Spleen (tissue), 7 donors: ENCODE measurements around the gene IL32.

Experiments
- POLR2A ChIP-seq, 3 donors: fragments of 450-650 bp; IDR thresholded peaks; one replicate each; pipeline ENCODE4 v1.5.1; 2017; ENCODE audit warnings: antibody characterized with exemption in 3 of 3, mild to moderate bottlenecking in 1 of 3
- POLR2AphosphoS5 ChIP-seq, 3 donors: sonication (generic); formaldehyde crosslinking; IDR thresholded peaks; one replicate each; pipeline ENCODE4 v1.5.1; 2017; ENCODE audit warnings: antibody characterized with exemption in 3 of 3
- TF ChIP-seq, protein P1 (sequence below), 11 experiments: fragments of 200-600 bp in 7 of 11; fragments of 450-650 bp in 4 of 11; sonication (generic) in 4 of 11; IDR thresholded peaks in 8 of 11; conservative IDR thresholded peaks in 3 of 11; 1 replicate in 7 of 11; 2 replicates in 4 of 11; pipeline versions ENCODE4 v1.4.0 to v1.8.0; 2016 to 2021; ENCODE audit warnings: antibody characterized with exemption in 11 of 11, inconsistent platforms in 4 of 11, mild to moderate bottlenecking in 1 of 11
- donor health status: DM: no; HTN: no; CAD: no; lungs with moderate emphysema.
- donor health status: DM: no; HTN: no; CAD: no.
- donor health status: DM: no; HTN: no; CAD: no.

DNA sequence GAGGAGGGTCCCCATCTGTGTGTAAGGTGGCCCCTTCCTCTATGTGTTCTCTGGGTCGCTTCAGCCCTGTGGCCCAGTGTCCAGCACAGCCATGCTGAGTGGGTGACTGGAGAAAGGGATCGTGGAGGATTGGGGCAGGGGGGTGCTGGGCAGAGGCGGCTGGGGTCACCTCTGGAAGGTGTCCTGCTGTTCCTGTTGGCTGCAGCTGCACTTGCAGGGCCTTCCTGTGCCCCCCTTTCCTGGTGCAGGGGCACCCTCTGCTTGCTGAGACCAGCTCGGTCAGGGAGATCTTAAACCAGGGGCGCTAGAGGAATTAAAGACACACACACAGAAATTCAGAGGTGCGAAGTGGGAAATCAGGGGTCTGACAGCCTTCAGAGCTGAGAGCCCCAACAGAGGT is 11.1 kb downstream of the IL32 start:
- TF ChIP-seq POLR2AphosphoS5 (IDR thresholded peaks at IDR 0.05): no peak
- TF ChIP-seq, protein P1, sequence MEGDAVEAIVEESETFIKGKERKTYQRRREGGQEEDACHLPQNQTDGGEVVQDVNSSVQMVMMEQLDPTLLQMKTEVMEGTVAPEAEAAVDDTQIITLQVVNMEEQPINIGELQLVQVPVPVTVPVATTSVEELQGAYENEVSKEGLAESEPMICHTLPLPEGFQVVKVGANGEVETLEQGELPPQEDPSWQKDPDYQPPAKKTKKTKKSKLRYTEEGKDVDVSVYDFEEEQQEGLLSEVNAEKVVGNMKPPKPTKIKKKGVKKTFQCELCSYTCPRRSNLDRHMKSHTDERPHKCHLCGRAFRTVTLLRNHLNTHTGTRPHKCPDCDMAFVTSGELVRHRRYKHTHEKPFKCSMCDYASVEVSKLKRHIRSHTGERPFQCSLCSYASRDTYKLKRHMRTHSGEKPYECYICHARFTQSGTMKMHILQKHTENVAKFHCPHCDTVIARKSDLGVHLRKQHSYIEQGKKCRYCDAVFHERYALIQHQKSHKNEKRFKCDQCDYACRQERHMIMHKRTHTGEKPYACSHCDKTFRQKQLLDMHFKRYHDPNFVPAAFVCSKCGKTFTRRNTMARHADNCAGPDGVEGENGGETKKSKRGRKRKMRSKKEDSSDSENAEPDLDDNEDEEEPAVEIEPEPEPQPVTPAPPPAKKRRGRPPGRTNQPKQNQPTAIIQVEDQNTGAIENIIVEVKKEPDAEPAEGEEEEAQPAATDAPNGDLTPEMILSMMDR (IDR thresholded peaks at IDR 0.05 in 8 of 11, conservative IDR thresholded peaks at IDR 0.05 in 3 of 11): peak in 1 of 11 experiments; percentile 9
- TF ChIP-seq POLR2A (IDR thresholded peaks at IDR 0.05): no peak
